Endothelial cell of umbilical vein (primary cell): ENCODE results near the gene IRF2BP1. TPM values are rescaled to one million over a fixed set of nuclear protein-coding genes. Genes with fewer than 3 reads are reported as not detected.

Source experiments
- BruUV-seq: library from RNA; stranded (reverse); fragments of 400-500 nt; replicated peaks from 2 replicates; lab custom pipeline; 2021; lab: Mats Ljungman, UMichigan
- CTCF ChIA-PET: fragments of 300-600, 350-600 bp; sonication (Branson Sonifier 250); formaldehyde crosslinking; loops from one replicate; lab custom pipeline; 2021; ENCODE audit warnings: antibody characterized with exemption, inconsistent platforms; lab: Charles Lee
- POLR2A ChIA-PET: fragments of 300-600, 350-600 bp; sonication (Branson Sonifier 250); formaldehyde crosslinking; loops from one replicate; lab custom pipeline; 2021; ENCODE audit warnings: antibody characterized with exemption, inconsistent platforms; lab: Charles Lee
- DNase-seq: peaks from one replicate; pipeline ENCODE4 v3.0.0-alpha.2; 2011; ENCODE audit warnings: low read depth, low spot score
- FAIRE-seq: peaks from 2 replicates; lab custom pipeline; 2011; peaks lifted over from hg19 to GRCh38; lab: Jason Lieb, UNC
- H2AFZ ChIP-seq: 2 replicates; pipeline ENCODE4 v1.6.0; 2012; ENCODE audit warnings: low read depth, low read length, control low read depth, inconsistent platforms
- H3K27ac ChIP-seq: 2 replicates; pipeline ENCODE4 v1.5.1; 2011; ENCODE audit warnings: low read depth, mild to moderate bottlenecking, control low read depth, low read length, moderate library complexity; ENCODE audit not compliant: insufficient read depth
- H3K27me3 ChIP-seq, 2 experiments: 2 replicates each; pipeline versions ENCODE4 v1.6.0 to v1.6.1; 2011; ENCODE audit warnings: low read length in 2 of 2, mixed read lengths in 1 of 2; ENCODE audit not compliant: control insufficient read depth in 2 of 2, insufficient read depth in 2 of 2
- H3K36me3 ChIP-seq, 2 experiments: 2 replicates in 1 of 2; 3 replicates in 1 of 2; pipeline ENCODE4 v1.5.1; 2011; ENCODE audit warnings: low read length in 2 of 2, mild to moderate bottlenecking in 1 of 2, moderate library complexity in 1 of 2; ENCODE audit not compliant: control insufficient read depth in 2 of 2, insufficient read depth in 2 of 2; ENCODE audit errors: extremely low read depth in 1 of 2
- H3K4me1 ChIP-seq: 3 replicates; pipeline ENCODE4 v1.5.1; 2011; ENCODE audit warnings: mild to moderate bottlenecking, low read length; ENCODE audit not compliant: control insufficient read depth, insufficient read depth; ENCODE audit errors: extremely low read depth
- H3K4me2 ChIP-seq: 2 replicates; pipeline ENCODE4 v1.6.1; 2011; ENCODE audit warnings: low read length, control low read depth, mixed read lengths; ENCODE audit not compliant: insufficient read depth
- H3K4me3 ChIP-seq, 3 experiments: fragments of 200-600 bp in 1 of 3; sonication (generic), shearing (Covaris generic) in 1 of 3; replicated peaks in 1 of 3; 2 replicates each; pipeline ENCODE4 v1.5.1; 2011 to 2016; ENCODE audit warnings: control low read depth in 3 of 3, low read length in 3 of 3, mild to moderate bottlenecking in 2 of 3, inconsistent platforms in 1 of 3, low read depth in 1 of 3, moderate library complexity in 1 of 3; ENCODE audit not compliant: insufficient read depth in 1 of 3
- H3K79me2 ChIP-seq: 2 replicates; pipeline ENCODE4 v1.6.0; 2012; ENCODE audit warnings: low read length, inconsistent platforms; ENCODE audit not compliant: control insufficient read depth, insufficient read depth
- H3K9ac ChIP-seq: replicated peaks from 2 replicates; pipeline ENCODE3; 2011; ENCODE audit warnings: low read length, control low read depth; ENCODE audit not compliant: insufficient read depth; ENCODE audit errors: extremely low read depth
- H3K9me1 ChIP-seq: replicated peaks from 3 replicates; pipeline ENCODE4 v1.6.0; 2011; ENCODE audit warnings: mild to moderate bottlenecking, low read length; ENCODE audit not compliant: control insufficient read depth, insufficient read depth; ENCODE audit errors: extremely low read depth
- H3K9me3 ChIP-seq: replicated peaks from 2 replicates; pipeline ENCODE4 v1.5.1; 2012; ENCODE audit warnings: low read length, inconsistent platforms; ENCODE audit not compliant: control insufficient read depth, insufficient read depth
- H4K20me1 ChIP-seq: replicated peaks from 2 replicates; pipeline ENCODE3; 2011; ENCODE audit warnings: mild to moderate bottlenecking, low read length; ENCODE audit not compliant: control insufficient read depth, insufficient read depth; ENCODE audit errors: extremely low read depth
- EZH2 ChIP-seq: IDR thresholded peaks from 2 replicates; pipeline ENCODE4 v1.6.1; 2012; ENCODE audit warnings: borderline replicate concordance, low read depth, mild to moderate bottlenecking, moderate library complexity, low read length, inconsistent platforms; ENCODE audit not compliant: severe bottlenecking
- FOS ChIP-seq: IDR thresholded peaks from 2 replicates; pipeline ENCODE4 v1.6.1; 2011; ENCODE audit warnings: mild to moderate bottlenecking, low read length, moderate library complexity, borderline replicate concordance; ENCODE audit not compliant: insufficient read depth
- GATA2 ChIP-seq: IDR thresholded peaks from 2 replicates; pipeline ENCODE4 v1.7.0; 2011; ENCODE audit warnings: low read depth, mild to moderate bottlenecking, moderate library complexity, mixed read lengths, low read length; ENCODE audit not compliant: insufficient read length, insufficient read depth
- JUN ChIP-seq: IDR thresholded peaks from 2 replicates; pipeline ENCODE4 v1.6.1; 2011; ENCODE audit warnings: borderline replicate concordance, low read depth; ENCODE audit not compliant: insufficient read length, insufficient read depth
- MYC ChIP-seq: IDR thresholded peaks from one replicate; pipeline ENCODE4 v1.6.1; 2011; ENCODE audit warnings: mild to moderate bottlenecking, low read depth, low read length
- POLR2A ChIP-seq: IDR thresholded peaks from 2 replicates; pipeline ENCODE4 v1.6.1; 2012; ENCODE audit warnings: low read depth, mild to moderate bottlenecking, control low read depth, low read length
- POLR2AphosphoS5 ChIP-seq: IDR thresholded peaks from 2 replicates; pipeline ENCODE4 v1.6.1; 2012; ENCODE audit warnings: low read depth, mild to moderate bottlenecking, control low read depth, low read length, moderate library complexity; ENCODE audit not compliant: insufficient read depth
- dilution Hi-C: fragments of 300-500 bp; cut with MboI; formaldehyde crosslinking; loops from one replicate; pipeline ENCODE4 v1.15.0; 2019; ENCODE audit warnings: low sequenced_read_pairs; ENCODE audit not compliant: extremely low pct_ligation_motif_present
- intact Hi-C: fragments of 100-400 bp; cut with micrococcal nuclease; formaldehyde crosslinking; loops from one replicate; pipeline ENCODE4 v1.10.0; 2022
- polyA plus RNA-seq, 4 experiments: library from polyadenylated mRNA; depleted of rRNA in 3 of 4; stranded (reverse) in 3 of 4; unstranded in 1 of 4; fragments of >200 nt; gene quantifications; 2 replicates each; pipeline versions ENCODE4 v1.2.1 to v1.2.3, GENCODE V29; 2011 to 2012; ENCODE audit warnings: missing spikeins in 1 of 4
- total RNA-seq: library from RNA; stranded (reverse); gene quantifications from 2 replicates; pipeline ENCODE4 v1.2.3, GENCODE V29; 2021
- TF ChIP-seq, protein P1 (sequence below): IDR thresholded peaks from 2 replicates; pipeline ENCODE4 v1.6.1; 2011; ENCODE audit not compliant: insufficient read depth, insufficient read length
- TF ChIP-seq, protein P2 (sequence below), 2 donors: IDR thresholded peaks; 1 replicate in 1 of 2; 2 replicates in 1 of 2; pipeline ENCODE4 v1.5.1; 2011; ENCODE audit warnings: low read length in 2 of 2, mild to moderate bottlenecking in 2 of 2, moderate library complexity in 2 of 2, control low read depth in 1 of 2, inconsistent platforms in 1 of 2, low read depth in 1 of 2; ENCODE audit not compliant: insufficient read depth in 1 of 2; ENCODE audit errors: extremely low read depth in 1 of 2

Gene IRF2BP1
- total and polyA plus RNA-seq, 2 donors (not counting 3 experiments of a cell fraction or from before 2014, with no cell fraction given) = 12.3 to 17.5 TPM

DNA sequence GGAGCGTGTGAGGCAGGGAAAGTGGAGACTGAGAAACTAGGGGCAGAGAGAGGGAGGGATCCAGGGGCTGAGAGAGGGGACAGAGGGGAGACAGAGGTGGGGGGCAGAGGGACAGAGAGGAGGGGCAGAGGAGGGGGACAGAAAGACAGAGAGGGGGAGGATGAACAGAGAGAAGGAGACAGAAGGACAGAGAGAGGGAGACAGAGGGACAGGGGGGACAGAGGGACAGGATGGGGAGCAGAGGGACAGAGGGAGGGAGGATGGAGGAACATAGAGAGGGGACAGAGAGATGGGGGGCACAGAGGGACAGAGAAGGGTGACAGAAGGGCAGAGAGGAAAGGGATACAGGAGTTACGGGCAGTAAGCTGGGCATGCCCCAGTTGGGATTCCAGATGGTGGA lies 43.3 kb upstream of the IRF2BP1 start:
- no TSS peak for BruUV-seq
- no peaks in the 10 kb centered on the region for H3K36me3 ChIP-seq
- FAIRE-seq (no peak), DNase-seq (no peak)
- ChIA-PET CTCF (interaction anchor here (1.1 kb wide), 1 partner anchor 88 kb away, joined by 3 read pairs; no protein-coding TSS in a partner anchor), POLR2A (no interaction called here)
- peaks cover 6% of the 10 kb centered on the region for H3K4me1 ChIP-seq
- no peak overlapping the region for H3K9ac ChIP-seq
- no peak overlapping the region for H3K4me3 ChIP-seq
- dilution Hi-C loops (no loop called here), intact Hi-C loops (loop anchor here (5.0 kb wide), 2 partner anchors 88 to 283 kb away; no protein-coding TSS in a partner anchor)
- H3K9me1 ChIP-seq = no peaks in the 10 kb centered on the region
- no peaks in the 10 kb centered on the region for H3K27me3 ChIP-seq
- no peak overlapping the region for H3K27ac ChIP-seq
- H3K4me2 ChIP-seq = no peak overlapping the region
- H2AFZ ChIP-seq = no peak overlapping the region
- H4K20me1 ChIP-seq = no peaks in the 10 kb centered on the region
- no peaks in the 10 kb centered on the region for H3K79me2 ChIP-seq
- no peaks in the 10 kb centered on the region for H3K9me3 ChIP-seq
- no peak for TF ChIP-seq POLR2A
- TF ChIP-seq EZH2 = no peak
- TF ChIP-seq, protein P1, sequence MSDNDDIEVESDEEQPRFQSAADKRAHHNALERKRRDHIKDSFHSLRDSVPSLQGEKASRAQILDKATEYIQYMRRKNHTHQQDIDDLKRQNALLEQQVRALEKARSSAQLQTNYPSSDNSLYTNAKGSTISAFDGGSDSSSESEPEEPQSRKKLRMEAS = no peak
- no peak for TF ChIP-seq MYC
- TF ChIP-seq JUN = no peak
- TF ChIP-seq FOS = no peak
- no peak for TF ChIP-seq GATA2
- TF ChIP-seq, protein P2, sequence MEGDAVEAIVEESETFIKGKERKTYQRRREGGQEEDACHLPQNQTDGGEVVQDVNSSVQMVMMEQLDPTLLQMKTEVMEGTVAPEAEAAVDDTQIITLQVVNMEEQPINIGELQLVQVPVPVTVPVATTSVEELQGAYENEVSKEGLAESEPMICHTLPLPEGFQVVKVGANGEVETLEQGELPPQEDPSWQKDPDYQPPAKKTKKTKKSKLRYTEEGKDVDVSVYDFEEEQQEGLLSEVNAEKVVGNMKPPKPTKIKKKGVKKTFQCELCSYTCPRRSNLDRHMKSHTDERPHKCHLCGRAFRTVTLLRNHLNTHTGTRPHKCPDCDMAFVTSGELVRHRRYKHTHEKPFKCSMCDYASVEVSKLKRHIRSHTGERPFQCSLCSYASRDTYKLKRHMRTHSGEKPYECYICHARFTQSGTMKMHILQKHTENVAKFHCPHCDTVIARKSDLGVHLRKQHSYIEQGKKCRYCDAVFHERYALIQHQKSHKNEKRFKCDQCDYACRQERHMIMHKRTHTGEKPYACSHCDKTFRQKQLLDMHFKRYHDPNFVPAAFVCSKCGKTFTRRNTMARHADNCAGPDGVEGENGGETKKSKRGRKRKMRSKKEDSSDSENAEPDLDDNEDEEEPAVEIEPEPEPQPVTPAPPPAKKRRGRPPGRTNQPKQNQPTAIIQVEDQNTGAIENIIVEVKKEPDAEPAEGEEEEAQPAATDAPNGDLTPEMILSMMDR (IDR thresholded peaks at IDR 0.05; ENCODE audit: extremely low read depth in 1 of 2, insufficient read depth in 1 of 2, low read depth in 1 of 2, low read length in 2 of 2) = no peak
- no peak for TF ChIP-seq POLR2AphosphoS5
